Vagina (tissue), 2 donors: ENCODE measurements around the gene SZRD1. TPM values are rescaled to one million over a fixed set of nuclear protein-coding genes. Genes with fewer than 3 reads are reported as not detected.

Experiments used
- DNase-seq, 2 donors: peaks; one replicate each; pipeline ENCODE4 v3.0.0-alpha.2; 2017; ENCODE audit errors: extremely low spot score in 2 of 2
- H3K27ac ChIP-seq: fragments of 200-600 bp; sonication (generic); one replicate; pipeline ENCODE4 v1.5.1; 2019
- H3K27me3 ChIP-seq: fragments of 200-600 bp; sonication (generic); one replicate; pipeline ENCODE4 v1.5.1; 2019
- H3K36me3 ChIP-seq, 2 donors: fragments of 200-600 bp; sonication (generic); one replicate each; pipeline ENCODE4 v1.5.1; 2017 to 2019
- H3K4me1 ChIP-seq: fragments of 200-600 bp; sonication (generic); one replicate; pipeline ENCODE4 v1.5.1; 2019
- H3K4me3 ChIP-seq, 2 donors: fragments of 200-600 bp; sonication (generic); 1 replicate in 1 of 2; 2 replicates in 1 of 2; pipeline ENCODE4 v1.5.1; 2016 to 2019
- H3K9me3 ChIP-seq: fragments of 200-600 bp; sonication (generic); one replicate; pipeline ENCODE4 v1.5.1; 2019
- CTCF ChIP-seq, 3 experiments: fragments of 450-650 bp in 2 of 3; fragments of 200-600 bp in 1 of 3; sonication (generic) in 1 of 3; IDR thresholded peaks; one replicate each; pipeline ENCODE4 v1.5.1; 2017 to 2019; ENCODE audit warnings: antibody characterized with exemption in 3 of 3, mild to moderate bottlenecking in 2 of 3, moderate library complexity in 2 of 3
- POLR2A ChIP-seq, 2 donors: fragments of 450-650 bp; IDR thresholded peaks; one replicate each; pipeline ENCODE4 v1.6.1; 2017; ENCODE audit warnings: antibody characterized with exemption in 2 of 2, mild to moderate bottlenecking in 2 of 2, moderate library complexity in 2 of 2
- POLR2AphosphoS5 ChIP-seq, 2 donors: sonication (generic); formaldehyde crosslinking; IDR thresholded peaks; one replicate each; pipeline ENCODE4 v1.9.0; 2017; ENCODE audit warnings: antibody characterized with exemption in 2 of 2, mild to moderate bottlenecking in 2 of 2, low read depth in 1 of 2; ENCODE audit not compliant: insufficient read depth in 1 of 2
- intact Hi-C: fragments of 100-400 bp; cut with DNase I; formaldehyde crosslinking; loops from one replicate; pipeline ENCODE4 v1.15.1; 2023
- total RNA-seq: library from RNA; depleted of rRNA; stranded (reverse); fragments of >200 nt; gene quantifications from one replicate; pipeline ENCODE4 v1.2.3, GENCODE V29; 2016

Gene SZRD1
- total RNA-seq, 1 donor from 2014 or later, result 52.3 TPM

GRCh38 chr1:16383888-16384287, 16.8 kb downstream of the SZRD1 start:
- TF ChIP-seq POLR2AphosphoS5 (IDR thresholded peaks at IDR 0.05; ENCODE audit: insufficient read depth in 1 of 2, low read depth in 1 of 2), result no peak
- no peak for TF ChIP-seq CTCF (IDR thresholded peaks at IDR 0.05)
- intact Hi-C loops, result no loop called here
- no peak overlapping the region for H3K27ac ChIP-seq
- no peak overlapping the region for H3K4me3 ChIP-seq
- no peaks in the 10 kb centered on the region for H3K27me3 ChIP-seq
- H3K4me1 ChIP-seq, result peaks cover 47% of the 10 kb centered on the region
- no peak for DNase-seq
- no peaks in the 10 kb centered on the region for H3K9me3 ChIP-seq
- no peaks in the 10 kb centered on the region for H3K36me3 ChIP-seq

- H3K36me3 ChIP-seq, result no peaks in the 10 kb centered on the region
- no peak for DNase-seq
- H3K27ac ChIP-seq, result peak overlapping the region; percentile 38
- no peaks in the 10 kb centered on the region for H3K9me3 ChIP-seq
- H3K4me3 ChIP-seq, result no peak overlapping the region
- H3K4me1 ChIP-seq, result peaks cover 56% of the 10 kb centered on the region
- H3K27me3 ChIP-seq, result no peaks in the 10 kb centered on the region
- intact Hi-C loops, result no loop called here
- no peak for TF ChIP-seq POLR2A (IDR thresholded peaks at IDR 0.05)
- TF ChIP-seq POLR2AphosphoS5 (IDR thresholded peaks at IDR 0.05; ENCODE audit: insufficient read depth in 1 of 2, low read depth in 1 of 2), result no peak
- TF ChIP-seq CTCF (IDR thresholded peaks at IDR 0.05), result no peak
Observed at GRCh38 chr1:16385659-16386453, 18.8 kb downstream of the SZRD1 start.

- Histone ChIP-seq H3K27ac (peak overlapping the region; percentile 21), H3K27me3 (no peaks in the 10 kb centered on the region), H3K4me3 (peak overlapping the region in 1 of 2 donors; percentile 10)
Observed at GRCh38 chr1:16386454-16387113, 19.5 kb downstream of the SZRD1 start.

GRCh38 chr1:16387201-16388188, 20.5 kb downstream of the SZRD1 start:
- TF ChIP-seq POLR2AphosphoS5 (IDR thresholded peaks at IDR 0.05; ENCODE audit: insufficient read depth in 1 of 2, low read depth in 1 of 2) (no peak), POLR2A (IDR thresholded peaks at IDR 0.05) (no peak), CTCF (IDR thresholded peaks at IDR 0.05) (no peak)
- intact Hi-C loops, result no loop called here
- DNase-seq, result no peak
- Histone ChIP-seq H3K27ac (peak overlapping the region; percentile 41), H3K36me3 (no peaks in the 10 kb centered on the region), H3K9me3 (no peaks in the 10 kb centered on the region), H3K27me3 (no peaks in the 10 kb centered on the region), H3K4me3 (peak overlapping the region; percentile 10 to 20), H3K4me1 (peaks cover 73% of the 10 kb centered on the region)

More at GRCh38 chr1:16386454-16387113, 19.5 kb downstream of the SZRD1 start:
- H3K4me1 ChIP-seq, result peaks cover 64% of the 10 kb centered on the region
- H3K36me3 ChIP-seq, result no peaks in the 10 kb centered on the region
- H3K9me3 ChIP-seq, result no peaks in the 10 kb centered on the region
- intact Hi-C loops, result no loop called here
- no peak for DNase-seq
- TF ChIP-seq POLR2A (IDR thresholded peaks at IDR 0.05) (no peak), POLR2AphosphoS5 (IDR thresholded peaks at IDR 0.05; ENCODE audit: insufficient read depth in 1 of 2, low read depth in 1 of 2) (no peak), CTCF (IDR thresholded peaks at IDR 0.05) (no peak)
